Heart left ventricle (tissue), 16 donors: ENCODE results near the gene LOXHD1. TPM values are rescaled to one million over a fixed set of nuclear protein-coding genes. Genes with fewer than 3 reads are reported as not detected.

Source experiments
- ATAC-seq, 4 donors: fragments of 200-7000 bp; cut with Tn5 transposase; one replicate each; pipeline ENCODE4 v1.9.1; 2020 to 2022; ENCODE audit warnings: moderate library complexity in 4 of 4, mild to moderate bottlenecking in 3 of 4, moderate number of reproducible peaks in 1 of 4
- DNase-seq, 5 donors: peaks; one replicate each; pipeline ENCODE4 v3.0.0-alpha.2; 2020
- H3K27ac ChIP-seq, 12 donors: fragments of 200-600 bp; sonication (generic) in 4 of 12; one replicate each; pipeline versions ENCODE4 v1.5.0 to v1.8.0; 2016 to 2022; ENCODE audit warnings: mild to moderate bottlenecking in 2 of 12
- H3K27me3 ChIP-seq, 9 donors: fragments of 200-600 bp; sonication (generic) in 2 of 9; one replicate each; pipeline versions ENCODE4 v1.5.1 to v1.8.0; 2016 to 2022; ENCODE audit warnings: mild to moderate bottlenecking in 3 of 9
- H3K36me3 ChIP-seq, 9 donors: fragments of 200-600 bp; sonication (generic) in 2 of 9; one replicate each; pipeline versions ENCODE4 v1.5.0 to v1.8.0; 2018 to 2022; ENCODE audit warnings: mild to moderate bottlenecking in 2 of 9
- H3K4me1 ChIP-seq, 12 donors: fragments of 200-600 bp; sonication (generic) in 4 of 12; one replicate each; pipeline versions ENCODE4 v1.5.0 to v1.8.0; 2016 to 2022; ENCODE audit warnings: mild to moderate bottlenecking in 3 of 12
- H3K4me3 ChIP-seq, 12 donors: fragments of 200-600 bp; sonication (generic) in 4 of 12; one replicate each; pipeline versions ENCODE4 v1.5.0 to v1.8.0; 2017 to 2022; ENCODE audit warnings: mild to moderate bottlenecking in 9 of 12, moderate library complexity in 4 of 12
- H3K9me3 ChIP-seq, 12 donors: fragments of 200-600 bp; sonication (generic) in 4 of 12; one replicate each; pipeline versions ENCODE4 v1.5.0 to v1.8.0; 2016 to 2022; ENCODE audit warnings: mild to moderate bottlenecking in 1 of 12
- CTCF ChIP-seq, 12 donors: fragments of 200-600 bp; sonication (generic) in 4 of 12; IDR thresholded peaks; one replicate each; pipeline versions ENCODE4 v1.5.0 to v1.8.0; 2018 to 2022; ENCODE audit warnings: antibody characterized with exemption in 12 of 12, mild to moderate bottlenecking in 5 of 12
- POLR2A ChIP-seq, 2 donors: fragments of 450-650 bp; IDR thresholded peaks; one replicate each; pipeline ENCODE4 v1.6.1; 2017; ENCODE audit warnings: antibody characterized with exemption in 2 of 2, mild to moderate bottlenecking in 2 of 2, moderate library complexity in 2 of 2
- WGBS, 4 donors: extraction: QIAGEN DNeasy Blood & Tissue Kit in 2 of 4; methylation state at CpG; one replicate each; pipeline versions ENCODE4 v1.1.5 to v1.1.7; 2013 to 2018; 5-methylcytosine and 5-hydroxymethylcytosine counted together
- intact Hi-C, 10 donors: fragments of 100-400 bp; cut with DNase I; formaldehyde crosslinking; loops; one replicate each; pipeline versions ENCODE4 v1.11.1 to v1.14.2; 2022
- polyA plus RNA-seq, 2 donors: library from polyadenylated mRNA; stranded (reverse); fragments of 200-250 nt; gene quantifications; one replicate each; pipeline ENCODE4 v1.2.3, GENCODE V29; 2013
- total RNA-seq, 9 donors: library from RNA; depleted of rRNA in 2 of 9; stranded (reverse); fragments of >200 nt in 2 of 9; fragmentation: NEBNext Ultra II Directional in 3 of 9; extraction: Animal tissue kit (Norgen Biotek cat#: 25700) in 3 of 9; gene quantifications; one replicate each; pipeline versions ENCODE4 v1.1.0 to v1.2.4, GENCODE V29; 2016 to 2023
- donor health status: ischemic (EF 13 %, LVEDD 7.1; RV severe dilation, severe dysfunction).
- donor health status: healthy with polysubstance abuse.
- donor health status: DM: no; HTN: yes; CAD: no.
- donor health status: DM: no; HTN: no; CAD: no.
- donor health status: ischemic (EF 25% LVEDD 6.9; RV normal size, moderate dysfunction).
- donor health status: ischemic (EF 25% LVEDD 5.7; RV mildly dilated, moderate dysfunction).
- donor health status: healthy.
- donor health status: DM: yes; HTN: yes; CAD: no.
- donor health status: ischemic (EF 35%, LVEDD 5.7; RV mildly dilated, moderate dysfunction).
- donor health status: nonischemic (EF 11% LVEDD 7.7; RV severe dilation, severe dysfunction).
- donor health status: DM: yes; HTN: yes; CAD: no.
- donor health status: PGD.
- donor health status: ischemic (EF 29% LVEDD 5.4; RV normal size, mild dysfunction).
- donor health status: nonischemic (EF 23%, LVEDD 6.1; RV moderate dilation, normal function).

The LOXHD1 gene
- total and polyA plus RNA-seq, 11 donors, result 0.19 to 1.9 (median 0.54) TPM

GRCh38 chr18:46436621-46437020 is 220.4 kb downstream of the LOXHD1 start:
- 81 to 96% (median 91%) methylated on average over 2 of the region's 2 CpGs for WGBS, 4 donors
- no peaks in the 10 kb centered on the region for H3K36me3 ChIP-seq
- no peaks in the 10 kb centered on the region for H3K27me3 ChIP-seq
- TF ChIP-seq POLR2A (IDR thresholded peaks at IDR 0.05), result no peak
- no peak for TF ChIP-seq CTCF (IDR thresholded peaks at IDR 0.05)
- H3K9me3 ChIP-seq, result no peaks in the 10 kb centered on the region
- H3K27ac ChIP-seq, result no peak overlapping the region
- no peak for ATAC-seq
- intact Hi-C loops, result loop anchor here in 1 of 10 donors (5.0 kb wide), 1 partner anchor 159 kb away; no protein-coding TSS in a partner anchor
- no peak overlapping the region for H3K4me3 ChIP-seq
- DNase-seq, result no peak
- H3K4me1 ChIP-seq, result no peaks in the 10 kb centered on the region

GRCh38 chr18:46435031-46435430 is 222.0 kb downstream of the LOXHD1 start:
- no peak overlapping the region for H3K4me3 ChIP-seq
- no peaks in the 10 kb centered on the region for H3K4me1 ChIP-seq
- no peaks in the 10 kb centered on the region for H3K36me3 ChIP-seq
- no peaks in the 10 kb centered on the region for H3K9me3 ChIP-seq
- no peak for DNase-seq
- intact Hi-C loops, result loop anchor here in 1 of 10 donors (5.0 kb wide), 1 partner anchor 158 kb away; no protein-coding TSS in a partner anchor
- TF ChIP-seq CTCF (IDR thresholded peaks at IDR 0.05) (no peak), POLR2A (IDR thresholded peaks at IDR 0.05) (no peak)
- no peaks in the 10 kb centered on the region for H3K27me3 ChIP-seq
- WGBS, 4 donors, result 94 to 97% (median 96%) methylated on average over 6 to 9 of the region's 9 CpGs
- ATAC-seq, result no peak
- no peak overlapping the region for H3K27ac ChIP-seq

- Histone ChIP-seq H3K36me3 (no peaks in the 10 kb centered on the region), H3K27ac (no peak overlapping the region), H3K4me3 (no peak overlapping the region), H3K9me3 (no peaks in the 10 kb centered on the region), H3K4me1 (no peaks in the 10 kb centered on the region), H3K27me3 (no peaks in the 10 kb centered on the region)
- intact Hi-C loops, result loop anchor here in 1 of 10 donors (5.0 kb wide), 1 partner anchor 157 kb away; no protein-coding TSS in a partner anchor
- TF ChIP-seq CTCF (IDR thresholded peaks at IDR 0.05), result no peak
- TF ChIP-seq POLR2A (IDR thresholded peaks at IDR 0.05), result no peak
- ATAC-seq, result no peak
- no peak for DNase-seq
- WGBS, 4 donors, result 97 to 99% (median 98%) methylated on average over 3 of the region's 3 CpGs
These were observed 222.4 kb downstream of the LOXHD1 start for GRCh38 chr18:46434629-46435028.

- no peak overlapping the region for H3K27ac ChIP-seq
- H3K27me3 ChIP-seq, result no peaks in the 10 kb centered on the region
- DNase-seq, result no peak
- no peak for TF ChIP-seq CTCF (IDR thresholded peaks at IDR 0.05)
- TF ChIP-seq POLR2A (IDR thresholded peaks at IDR 0.05), result no peak
- H3K9me3 ChIP-seq, result no peaks in the 10 kb centered on the region
- intact Hi-C loops, result no loop called here
- H3K4me3 ChIP-seq, result no peak overlapping the region
- H3K4me1 ChIP-seq, result no peaks in the 10 kb centered on the region
- whole genome bisulfite sequencing, 4 donors, result 64 to 83% (median 78%) methylated on average over 24 to 35 of the region's 35 CpGs
- ATAC-seq, result no peak
- no peaks in the 10 kb centered on the region for H3K36me3 ChIP-seq
These were observed 223.7 kb downstream of the LOXHD1 start for GRCh38 chr18:46433121-46433826.
